ENCODE results near the gene FRMPD3. TPM values are rescaled to one million over a fixed set of nuclear protein-coding genes. Genes with fewer than 3 reads are reported as not detected.

FRMPD3 gene
- total RNA-seq, result 0.04 TPM
- polyA plus RNA-seq (ENCODE audit: insufficient read depth in 1 of 8, insufficient read length in 8 of 8, low replicate concordance in 1 of 8), result under 1 TPM; 0.11 to 0.39 (median 0.12) TPM
- long read RNA-seq, donor 1, result 0 reads
- long read RNA-seq, donor 2, result 0 reads
- long read RNA-seq, donor 3, result 0 reads
- long read RNA-seq, donor 4, result 0 reads
- long read RNA-seq, donor 5, result 0 reads
- long read RNA-seq, donor 6, result 0 reads
- long read RNA-seq, donor 7, result 0 reads
- long read RNA-seq, donor 8, result 0 reads
- long read RNA-seq, donor 9, result 0 reads
- long read RNA-seq, donor 10, result 0 reads
- long read RNA-seq, donor 11, result 0 reads

- no peak within 1 kb of the TSS for H3K27ac ChIP-seq (ENCODE audit: low read length)
- WGBS (ENCODE audit: insufficient coverage), result 34% methylated on average over 58 of the region's 69 CpGs
- H3K36me3 ChIP-seq (ENCODE audit: control insufficient read depth, insufficient read depth, low read length), result no peaks in the 10 kb centered on the region
- H3K4me1 ChIP-seq (ENCODE audit: control insufficient read depth, insufficient read depth, low read length), result peaks cover 5% of the 10 kb centered on the region
- H3K27me3 ChIP-seq (ENCODE audit: control insufficient read depth, insufficient read depth, low read length), result peaks cover 77% of the 10 kb centered on the region
- no peaks in the 10 kb centered on the region for H3K9me3 ChIP-seq (replicated peaks; ENCODE audit: control insufficient read depth, low read depth, low read length)
- no peak for DNase-seq
- peak within 1 kb of the TSS; percentile 37 for H3K4me3 ChIP-seq (ENCODE audit: low read length)
Observed at GRCh38 chrX:107448998-107449835, at the start of gene FRMPD3. FRMPD3 (plus strand) TSS chrX:107449652; CDS start chrX:107526589, 76,937 bp downstream.

- Histone ChIP-seq H3K36me3 (ENCODE audit: control insufficient read depth, insufficient read depth, low read length) (no peaks in the 10 kb centered on the region), H3K9me3 (replicated peaks; ENCODE audit: control insufficient read depth, low read depth, low read length) (no peaks in the 10 kb centered on the region), H3K4me3 (ENCODE audit: low read length) (no peak overlapping the region), H3K4me1 (ENCODE audit: control insufficient read depth, insufficient read depth, low read length) (no peaks in the 10 kb centered on the region), H3K27me3 (ENCODE audit: control insufficient read depth, insufficient read depth, low read length) (peaks cover 7% of the 10 kb centered on the region), H3K27ac (ENCODE audit: low read length) (no peak overlapping the region)
- DNase-seq, result no peak
- WGBS (ENCODE audit: insufficient coverage), result 68% methylated on average over 2 of the region's 2 CpGs
Observed at GRCh38 chrX:107420571-107420970, 28.9 kb upstream of the FRMPD3 start.

GRCh38 chrX:107421337-107421861 lies 28.1 kb upstream of the FRMPD3 start:
- Histone ChIP-seq H3K27me3 (ENCODE audit: control insufficient read depth, insufficient read depth, low read length) (peaks cover 7% of the 10 kb centered on the region), H3K36me3 (ENCODE audit: control insufficient read depth, insufficient read depth, low read length) (no peaks in the 10 kb centered on the region), H3K4me3 (ENCODE audit: low read length) (no peak overlapping the region), H3K27ac (ENCODE audit: low read length) (no peak overlapping the region), H3K9me3 (replicated peaks; ENCODE audit: control insufficient read depth, low read depth, low read length) (no peaks in the 10 kb centered on the region), H3K4me1 (ENCODE audit: control insufficient read depth, insufficient read depth, low read length) (no peaks in the 10 kb centered on the region)
- DNase-seq, result no peak
- 60% methylated on average over 1 of the region's 3 CpGs for WGBS (ENCODE audit: insufficient coverage)

GRCh38 chrX:107429090-107429489 lies 20.4 kb upstream of the FRMPD3 start:
- peaks cover 5% of the 10 kb centered on the region for H3K9me3 ChIP-seq (replicated peaks; ENCODE audit: control insufficient read depth, low read depth, low read length)
- H3K27ac ChIP-seq (ENCODE audit: low read length), result no peak overlapping the region
- no peaks in the 10 kb centered on the region for H3K36me3 ChIP-seq (ENCODE audit: control insufficient read depth, insufficient read depth, low read length)
- 50% methylated on average over 5 of the region's 6 CpGs for WGBS (ENCODE audit: insufficient coverage)
- no peak overlapping the region for H3K4me3 ChIP-seq (ENCODE audit: low read length)
- no peaks in the 10 kb centered on the region for H3K4me1 ChIP-seq (ENCODE audit: control insufficient read depth, insufficient read depth, low read length)
- no peak for DNase-seq
- peaks cover 17% of the 10 kb centered on the region for H3K27me3 ChIP-seq (ENCODE audit: control insufficient read depth, insufficient read depth, low read length)

GRCh38 chrX:107440187-107440586 lies 9.3 kb upstream of the FRMPD3 start:
- WGBS (ENCODE audit: insufficient coverage), result no CpG with 5 or more reads among the region's 3 CpGs
- H3K4me1 ChIP-seq (ENCODE audit: control insufficient read depth, insufficient read depth, low read length), result no peaks in the 10 kb centered on the region

GRCh38 chrX:107440692-107441091 lies 8.8 kb upstream of the FRMPD3 start:
- H3K4me1 ChIP-seq (ENCODE audit: control insufficient read depth, insufficient read depth, low read length), result no peaks in the 10 kb centered on the region
- no peak overlapping the region for H3K4me3 ChIP-seq (ENCODE audit: low read length)
- peaks cover 31% of the 10 kb centered on the region for H3K27me3 ChIP-seq (ENCODE audit: control insufficient read depth, insufficient read depth, low read length)
- DNase-seq, result no peak
- H3K27ac ChIP-seq (ENCODE audit: low read length), result no peak overlapping the region
- H3K36me3 ChIP-seq (ENCODE audit: control insufficient read depth, insufficient read depth, low read length), result no peaks in the 10 kb centered on the region
- WGBS (ENCODE audit: insufficient coverage), result 70% methylated on average over 5 of the region's 5 CpGs
- H3K9me3 ChIP-seq (replicated peaks; ENCODE audit: control insufficient read depth, low read depth, low read length), result no peaks in the 10 kb centered on the region

More at GRCh38 chrX:107440187-107440586, 9.3 kb upstream of the FRMPD3 start:
- H3K9me3 ChIP-seq (replicated peaks; ENCODE audit: control insufficient read depth, low read depth, low read length), result no peaks in the 10 kb centered on the region
- no peak for DNase-seq
- no peak overlapping the region for H3K4me3 ChIP-seq (ENCODE audit: low read length)
- no peaks in the 10 kb centered on the region for H3K36me3 ChIP-seq (ENCODE audit: control insufficient read depth, insufficient read depth, low read length)
- peaks cover 26% of the 10 kb centered on the region for H3K27me3 ChIP-seq (ENCODE audit: control insufficient read depth, insufficient read depth, low read length)
- no peak overlapping the region for H3K27ac ChIP-seq (ENCODE audit: low read length)

GRCh38 chrX:107442914-107443527 lies 6.4 kb upstream of the FRMPD3 start:
- Histone ChIP-seq H3K27ac (ENCODE audit: low read length) (no peak overlapping the region), H3K4me3 (ENCODE audit: low read length) (no peak overlapping the region), H3K9me3 (replicated peaks; ENCODE audit: control insufficient read depth, low read depth, low read length) (no peaks in the 10 kb centered on the region), H3K36me3 (ENCODE audit: control insufficient read depth, insufficient read depth, low read length) (no peaks in the 10 kb centered on the region), H3K27me3 (ENCODE audit: control insufficient read depth, insufficient read depth, low read length) (peaks cover 46% of the 10 kb centered on the region), H3K4me1 (ENCODE audit: control insufficient read depth, insufficient read depth, low read length) (no peaks in the 10 kb centered on the region)
- 70% methylated on average over 1 of the region's 3 CpGs for WGBS (ENCODE audit: insufficient coverage)
- DNase-seq, result no peak

GRCh38 chrX:107445146-107445545 lies 4.3 kb upstream of the FRMPD3 start:
- no peak for DNase-seq
- peaks cover 60% of the 10 kb centered on the region for H3K27me3 ChIP-seq (ENCODE audit: control insufficient read depth, insufficient read depth, low read length)
- no peak overlapping the region for H3K27ac ChIP-seq (ENCODE audit: low read length)
- 33% methylated on average over 2 of the region's 3 CpGs for WGBS (ENCODE audit: insufficient coverage)
- no peaks in the 10 kb centered on the region for H3K4me1 ChIP-seq (ENCODE audit: control insufficient read depth, insufficient read depth, low read length)
- no peaks in the 10 kb centered on the region for H3K9me3 ChIP-seq (replicated peaks; ENCODE audit: control insufficient read depth, low read depth, low read length)
- no peaks in the 10 kb centered on the region for H3K36me3 ChIP-seq (ENCODE audit: control insufficient read depth, insufficient read depth, low read length)
- H3K4me3 ChIP-seq (ENCODE audit: low read length), result no peak overlapping the region

- no peaks in the 10 kb centered on the region for H3K36me3 ChIP-seq (ENCODE audit: control insufficient read depth, insufficient read depth, low read length)
- no peaks in the 10 kb centered on the region for H3K9me3 ChIP-seq (replicated peaks; ENCODE audit: control insufficient read depth, low read depth, low read length)
- DNase-seq, result no peak
- peaks cover 63% of the 10 kb centered on the region for H3K27me3 ChIP-seq (ENCODE audit: control insufficient read depth, insufficient read depth, low read length)
- peaks cover 2% of the 10 kb centered on the region for H3K4me1 ChIP-seq (ENCODE audit: control insufficient read depth, insufficient read depth, low read length)
- H3K4me3 ChIP-seq (ENCODE audit: low read length), result no peak overlapping the region
- no peak overlapping the region for H3K27ac ChIP-seq (ENCODE audit: low read length)
- WGBS (ENCODE audit: insufficient coverage), result 67% methylated on average over 1 of the region's 1 CpG
Observed at GRCh38 chrX:107445631-107446030, 3.8 kb upstream of the FRMPD3 start.

GRCh38 chrX:107447642-107448041 lies 1.8 kb upstream of the FRMPD3 start:
- H3K9me3 ChIP-seq (replicated peaks; ENCODE audit: control insufficient read depth, low read depth, low read length), result no peaks in the 10 kb centered on the region
- peaks cover 5% of the 10 kb centered on the region for H3K4me1 ChIP-seq (ENCODE audit: control insufficient read depth, insufficient read depth, low read length)
- H3K27ac ChIP-seq (ENCODE audit: low read length), result no peak overlapping the region
- no peaks in the 10 kb centered on the region for H3K36me3 ChIP-seq (ENCODE audit: control insufficient read depth, insufficient read depth, low read length)
- no peak for DNase-seq
- no peak overlapping the region for H3K4me3 ChIP-seq (ENCODE audit: low read length)
- peaks cover 75% of the 10 kb centered on the region for H3K27me3 ChIP-seq (ENCODE audit: control insufficient read depth, insufficient read depth, low read length)
